T-cell (primary cell): ENCODE data around the gene EIF2S1. TPM values are rescaled to one million over a fixed set of nuclear protein-coding genes. Genes with fewer than 3 reads are reported as not detected.
A peak's percentile ranks its signal among the peaks of the same experiment; 100 is the strongest.
"Not testable (repeated sequence)": the region's sequence is repeated elsewhere in the genome, so short reads cannot be mapped to it uniquely, and the experiment has no call there.

Source experiments
- ATAC-seq, 4 experiments: fragments of 200-7000 bp in 3 of 4; fragments of 150-1000 bp in 1 of 4; cut with Tn5 transposase; replicated peaks in 1 of 4; 1 replicate in 3 of 4; 2 replicates in 1 of 4; pipeline ENCODE4 v1.10.0; 2021; ENCODE audit warnings: moderate library complexity in 3 of 4, mild to moderate bottlenecking in 2 of 4, moderate number of reproducible peaks in 1 of 4
- CTCF ChIA-PET, 2 donors: fragments of 300-600 bp; sonication (Branson Sonifier 250); formaldehyde crosslinking; loops; one replicate each; lab custom pipeline; 2022; ENCODE audit warnings: antibody characterized with exemption in 2 of 2; lab: Charles Lee
- POLR2A ChIA-PET, 2 donors: fragments of 300-600 bp; sonication (Branson Sonifier 250); formaldehyde crosslinking; loops; one replicate each; lab custom pipeline; 2022; ENCODE audit warnings: antibody characterized with exemption in 2 of 2; lab: Charles Lee
- DNase-seq, 35 experiments: peaks; one replicate each; pipeline versions ENCODE4 v3.0.0 to v3.0.0-alpha.2; 2013 to 2023
- H3K27ac ChIP-seq: one replicate; pipeline ENCODE4 v1.5.1; 2013; ENCODE audit warnings: low read length
- H3K27me3 ChIP-seq, 2 experiments: replicated peaks in 1 of 2; 1 replicate in 1 of 2; 2 replicates in 1 of 2; pipeline versions ENCODE4 v1.6.1 to v1.7.0; 2013; ENCODE audit warnings: low read length in 1 of 2, mixed read lengths in 1 of 2; ENCODE audit not compliant: control insufficient read depth in 2 of 2, insufficient read depth in 2 of 2; ENCODE audit errors: extremely low read depth in 1 of 2
- H3K36me3 ChIP-seq, 2 donors: 1 replicate in 1 of 2; 2 replicates in 1 of 2; pipeline versions ENCODE4 v1.6.1 to v1.7.0; 2013; ENCODE audit warnings: low read length in 1 of 2; ENCODE audit not compliant: control insufficient read depth in 2 of 2, insufficient read depth in 1 of 2; ENCODE audit errors: extremely low read depth in 1 of 2
- H3K4me1 ChIP-seq, 2 experiments: 1 replicate in 1 of 2; 2 replicates in 1 of 2; pipeline versions ENCODE4 v1.6.1 to v1.7.0; 2013; ENCODE audit warnings: low read length in 2 of 2, mixed read lengths in 1 of 2; ENCODE audit not compliant: insufficient read depth in 2 of 2, control insufficient read depth in 1 of 2; ENCODE audit errors: extremely low read depth in 1 of 2
- H3K4me3 ChIP-seq, 2 donors: 1 replicate in 1 of 2; 2 replicates in 1 of 2; pipeline versions ENCODE4 v1.5.1 to v1.7.0; 2013; ENCODE audit warnings: mild to moderate bottlenecking in 2 of 2, low read length in 1 of 2, moderate library complexity in 1 of 2; ENCODE audit not compliant: control insufficient read depth in 1 of 2; ENCODE audit errors: extremely low read depth in 1 of 2
- H3K9me3 ChIP-seq: 2 replicates; pipeline ENCODE4 v1.7.0; 2013
- H3K27ac Mint-ChIP-seq, 2 donors: one replicate each; pipeline ENCODE4 v1.8.0; 2020 to 2021; ENCODE audit warnings: mild to moderate bottlenecking in 2 of 2, mixed read lengths in 2 of 2
- H3K27me3 Mint-ChIP-seq, 2 donors: one replicate each; pipeline ENCODE4 v1.8.0; 2021 to 2022; ENCODE audit warnings: mixed read lengths in 2 of 2
- H3K36me3 Mint-ChIP-seq: one replicate; pipeline ENCODE4 v1.8.0; 2021; ENCODE audit warnings: mixed read lengths
- H3K4me1 Mint-ChIP-seq, 3 donors: one replicate each; pipeline ENCODE4 v1.8.0; 2020 to 2022; ENCODE audit warnings: mixed read lengths in 3 of 3, mild to moderate bottlenecking in 1 of 3
- H3K4me3 Mint-ChIP-seq, 3 donors: one replicate each; pipeline ENCODE4 v1.8.0; 2020 to 2022; ENCODE audit warnings: mild to moderate bottlenecking in 3 of 3, mixed read lengths in 3 of 3, moderate library complexity in 3 of 3
- H3K9me3 Mint-ChIP-seq, 3 donors: one replicate each; pipeline ENCODE4 v1.8.0; 2020 to 2022; ENCODE audit warnings: mixed read lengths in 3 of 3
- WGBS: methylation state at CpG from one replicate; pipeline ENCODE4 v1.1.5; 2013; ENCODE audit warnings: missing lambda C conversion rate; ENCODE audit not compliant: insufficient coverage; 5-methylcytosine and 5-hydroxymethylcytosine counted together
- total RNA-seq, 35 experiments: library from RNA in 6 of 35; stranded (reverse) in 6 of 35; fragments of 120-200 nt in 1 of 35; gene quantifications; one replicate each; pipeline versions ENCODE4 v1.2.1 to v1.2.4 and lab custom pipeline; 2013 to 2026

Gene EIF2S1
- total RNA-seq (10 to 100 TPM; 38.8 to 66.0 (median 57.0) TPM), total RNA-seq (lab: John Stamatoyannopoulos, UW) (49.8 to 407 (median 80.2) reads per million in 29 experiments)
- 68.5 TPM for total RNA-seq (2013)

DNA sequence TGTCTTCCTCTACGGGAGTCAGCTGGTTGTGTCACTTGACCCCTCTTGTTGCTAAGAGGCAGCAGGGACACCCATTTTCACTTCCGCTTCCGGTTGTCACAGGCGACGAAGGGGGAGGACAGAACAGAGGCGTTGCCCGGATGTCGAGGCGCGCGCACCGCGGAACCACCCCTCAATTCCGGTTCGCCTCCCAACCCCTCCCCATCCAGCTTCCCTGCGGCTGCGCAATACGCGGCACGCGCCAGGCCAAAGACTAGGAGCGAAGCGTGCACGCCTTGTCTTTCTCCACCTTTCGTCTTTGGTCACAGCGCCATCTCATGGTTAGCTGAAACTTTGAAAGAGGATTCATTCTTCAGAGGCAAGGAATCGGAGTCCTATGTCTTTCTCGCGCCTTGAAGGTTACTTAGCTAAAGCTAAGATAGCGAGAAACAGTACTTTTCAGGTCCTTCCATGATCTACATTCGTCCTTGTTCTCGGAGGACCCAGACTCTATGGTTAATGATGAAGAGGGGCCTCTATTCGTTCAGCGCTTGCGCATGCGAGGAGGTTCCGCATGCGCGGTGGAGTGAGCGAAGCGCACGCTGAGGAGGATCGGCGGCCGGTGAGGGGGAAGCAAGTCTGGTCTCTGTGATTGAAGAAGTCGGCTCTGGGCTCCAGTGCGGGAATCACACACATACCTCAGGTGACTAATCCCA, at the start of gene EIF2S1, which contains the start of gene ATP6V1D:
TSS of gene EIF2S1 (plus strand) at position 554 of the 695 bp plus-strand sequence. CDS start 4,440 bp downstream, outside the sequence.
TSS of gene ATP6V1D (minus strand) at position 30 of the 695 bp plus-strand sequence. CDS start 106 bp downstream, outside the sequence.
- CTCF ChIA-PET, result interaction anchor here (0.6 to 1.6 kb wide), 15 partner anchors 9 to 1433 kb away, joined by 3 to 10 read pairs (median 4); partner anchors contain the start of genes ARG2 (in 1 of the 2), GPHN (in 1 of the 2), PALS1 (in 1 of the 2) and PIGH (in 1 of the 2)
- DNase-seq (peak; percentile 95 to 100 (median 99)), ATAC-seq (peak; percentile 88 to 96 (median 94))
- H3K4me1 ChIP-seq, result peaks cover 26 to 37% of the 10 kb centered on the region in 2 experiments
- POLR2A ChIA-PET, result interaction anchor here in 1 of 2 donors (0.7 kb wide), 1 partner anchor 852 kb away, joined by 3 read pairs; no protein-coding TSS in a partner anchor
- no peaks in the 10 kb centered on the region for H3K27me3 ChIP-seq
- H3K9me3 ChIP-seq, result no peaks in the 10 kb centered on the region
- peaks cover 78 to 85% (median 83%) of the 10 kb centered on the region in 3 donors for H3K4me1 Mint-ChIP-seq
- under 1% methylated on average over 32 of the region's 47 CpGs for WGBS
- H3K27me3 Mint-ChIP-seq, result no peaks in the 10 kb centered on the region
- peaks cover 10% of the 10 kb centered on the region for H3K36me3 Mint-ChIP-seq
- peak within 1 kb of the TSS; percentile 95 to 97 for H3K27ac Mint-ChIP-seq
- peak within 1 kb of the TSS; percentile 92 to 99 (median 97) for H3K4me3 Mint-ChIP-seq
- peaks cover 6% of the 10 kb centered on the region in 2 donors for H3K36me3 ChIP-seq
- peak within 1 kb of the TSS; percentile 97 to 99 for H3K4me3 ChIP-seq
- H3K9me3 Mint-ChIP-seq, result no peaks in the 10 kb centered on the region
- peak within 1 kb of the TSS; percentile 94 for H3K27ac ChIP-seq

DNA sequence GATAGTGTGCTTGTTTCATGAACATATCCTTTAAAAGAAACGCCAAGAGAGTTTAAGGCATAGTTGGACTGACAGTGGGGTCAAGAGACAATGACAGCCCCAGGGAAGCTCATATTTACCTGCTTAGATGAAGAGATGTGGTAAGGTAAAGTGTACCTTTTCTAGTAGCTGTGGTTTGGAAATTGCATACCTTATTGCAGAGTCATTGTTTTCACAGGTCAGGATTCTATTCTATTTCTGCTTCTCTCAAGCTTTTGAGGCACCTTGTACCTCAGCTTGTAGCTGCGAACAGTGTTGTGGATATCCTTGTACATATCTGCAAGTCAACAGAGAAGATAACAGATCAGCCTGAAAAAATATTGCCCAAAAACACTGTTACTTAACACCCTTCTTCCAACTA, 48.3 kb upstream of the EIF2S1 start:
- no peaks in the 10 kb centered on the region for H3K4me1 ChIP-seq
- H3K36me3 ChIP-seq, result peaks cover 0 to 11% of the 10 kb centered on the region in 2 donors
- no peak overlapping the region for H3K4me3 Mint-ChIP-seq
- no peak overlapping the region for H3K4me3 ChIP-seq
- H3K36me3 Mint-ChIP-seq, result peaks cover 34% of the 10 kb centered on the region
- no peak overlapping the region for H3K27ac Mint-ChIP-seq
- H3K9me3 ChIP-seq, result no peaks in the 10 kb centered on the region
- ChIA-PET POLR2A (no interaction called here), CTCF (no interaction called here)
- H3K9me3 Mint-ChIP-seq, result no peaks in the 10 kb centered on the region
- no peak overlapping the region for H3K27ac ChIP-seq
- H3K27me3 Mint-ChIP-seq, result no peaks in the 10 kb centered on the region
- ATAC-seq (no peak), DNase-seq (no peak)
- H3K27me3 ChIP-seq, result no peaks in the 10 kb centered on the region
- H3K4me1 Mint-ChIP-seq, result no peaks in the 10 kb centered on the region
- WGBS, result 94% methylated on average over 2 of the region's 2 CpGs

DNA sequence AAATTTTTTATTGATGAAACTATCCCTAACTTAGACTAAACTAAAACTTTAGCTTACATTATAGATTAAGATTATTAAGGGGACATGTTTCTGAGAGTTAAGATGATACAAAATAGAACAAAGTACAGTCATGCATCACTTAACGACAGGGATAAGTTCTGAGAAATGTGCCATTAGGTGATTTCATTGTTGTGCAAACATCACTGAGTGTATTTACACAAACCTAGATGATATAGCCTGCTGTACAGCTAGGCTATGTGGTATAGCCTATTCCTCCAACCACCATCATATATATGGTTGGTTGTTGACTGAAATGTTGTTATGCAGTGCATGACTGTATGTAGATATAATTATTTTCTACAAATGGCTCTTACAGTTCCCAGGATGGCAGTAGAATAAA, 47.0 kb upstream of the EIF2S1 start:
- H3K4me3 ChIP-seq, result no peak overlapping the region
- H3K27ac ChIP-seq, result no peak overlapping the region
- H3K4me1 ChIP-seq, result no peaks in the 10 kb centered on the region
- CTCF ChIA-PET, result interaction anchor here in 1 of 2 donors (0.7 kb wide), 1 partner anchor 953 kb away, joined by 3 read pairs; no protein-coding TSS in a partner anchor
- Mint-ChIP-seq H3K4me3 (no peak overlapping the region), H3K9me3 (no peaks in the 10 kb centered on the region), H3K27me3 (no peaks in the 10 kb centered on the region), H3K27ac (no peak overlapping the region), H3K36me3 (peaks cover 29% of the 10 kb centered on the region), H3K4me1 (no peaks in the 10 kb centered on the region)
- no peaks in the 10 kb centered on the region for H3K27me3 ChIP-seq
- ATAC-seq, result no peak
- POLR2A ChIA-PET, result no interaction called here
- DNase-seq, result no peak
- WGBS, result no CpG with 5 or more reads among the region's 1 CpG
- H3K36me3 ChIP-seq, result peaks cover 0 to 14% of the 10 kb centered on the region in 2 donors
- no peaks in the 10 kb centered on the region for H3K9me3 ChIP-seq

DNA sequence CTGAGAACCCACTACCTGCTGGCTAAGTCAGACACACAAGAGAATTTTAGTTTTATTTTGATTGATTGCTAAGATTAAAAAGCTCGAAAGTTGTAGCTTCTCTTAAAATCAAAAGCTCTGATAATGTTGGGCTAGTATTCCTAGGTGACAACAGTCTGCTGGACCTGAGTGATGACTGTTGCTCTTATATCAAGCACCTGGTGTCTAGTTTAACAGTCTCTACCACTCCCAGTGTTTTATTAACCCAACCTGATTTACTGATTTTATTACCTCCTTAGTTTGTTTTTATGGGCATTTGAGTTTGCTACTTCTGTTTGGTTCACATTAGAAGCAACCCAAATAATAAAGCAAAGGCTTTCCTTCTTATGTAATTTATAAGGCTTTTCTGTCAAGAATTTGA, 42.3 kb upstream of the EIF2S1 start:
- H3K9me3 Mint-ChIP-seq, result no peaks in the 10 kb centered on the region
- DNase-seq (no peak), ATAC-seq (no peak)
- Histone ChIP-seq H3K27ac (no peak overlapping the region), H3K36me3 (peaks cover 3 to 12% of the 10 kb centered on the region in 2 donors), H3K9me3 (no peaks in the 10 kb centered on the region), H3K4me1 (no peaks in the 10 kb centered on the region), H3K4me3 (no peak overlapping the region), H3K27me3 (no peaks in the 10 kb centered on the region)
- ChIA-PET POLR2A (no interaction called here), CTCF (no interaction called here)
- H3K4me3 Mint-ChIP-seq, result no peak overlapping the region
- no peak overlapping the region for H3K27ac Mint-ChIP-seq
- H3K27me3 Mint-ChIP-seq, result no peaks in the 10 kb centered on the region
- no peaks in the 10 kb centered on the region for H3K4me1 Mint-ChIP-seq
- H3K36me3 Mint-ChIP-seq, result peaks cover 17% of the 10 kb centered on the region
- no CpG with 5 or more reads among the region's 1 CpG for WGBS

DNA sequence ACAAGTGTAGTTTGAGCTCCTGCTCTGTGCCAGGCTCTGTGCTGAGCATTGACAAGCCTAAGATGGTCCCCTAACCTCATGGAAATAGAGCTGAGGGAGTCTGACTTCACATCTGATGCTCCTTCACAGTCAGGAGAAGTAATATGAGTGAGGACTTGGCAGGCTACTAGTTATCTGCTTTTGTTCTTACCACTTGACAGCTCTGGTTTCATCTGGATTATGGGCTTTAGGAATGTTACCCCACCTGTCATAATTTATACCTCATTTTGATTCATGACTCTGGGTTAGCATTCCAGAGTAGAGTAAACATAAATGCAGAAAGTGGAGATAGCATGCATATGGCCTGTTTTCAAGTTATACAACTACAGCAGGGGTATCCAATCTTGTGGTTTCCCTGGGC, 41.0 kb upstream of the EIF2S1 start:
- Mint-ChIP-seq H3K4me3 (no peak overlapping the region), H3K4me1 (no peaks in the 10 kb centered on the region), H3K9me3 (no peaks in the 10 kb centered on the region), H3K36me3 (peaks cover 16% of the 10 kb centered on the region), H3K27ac (no peak overlapping the region), H3K27me3 (no peaks in the 10 kb centered on the region)
- no peak for DNase-seq
- no peaks in the 10 kb centered on the region for H3K4me1 ChIP-seq
- no peak overlapping the region for H3K4me3 ChIP-seq
- no peak for ATAC-seq
- POLR2A ChIA-PET, result interaction anchor here in 1 of 2 donors (0.6 kb wide), 2 partner anchors 32 to 1496 kb away, joined by 3 to 4 read pairs; no protein-coding TSS in a partner anchor
- no peaks in the 10 kb centered on the region for H3K9me3 ChIP-seq
- no peak overlapping the region for H3K27ac ChIP-seq
- H3K36me3 ChIP-seq, result peaks cover 3 to 8% of the 10 kb centered on the region in 2 donors
- CTCF ChIA-PET, result interaction anchor here (0.5 to 0.6 kb wide), 3 partner anchors 118 to 936 kb away, joined by 3 to 4 read pairs (median 4); no protein-coding TSS in a partner anchor
- H3K27me3 ChIP-seq, result no peaks in the 10 kb centered on the region

DNA sequence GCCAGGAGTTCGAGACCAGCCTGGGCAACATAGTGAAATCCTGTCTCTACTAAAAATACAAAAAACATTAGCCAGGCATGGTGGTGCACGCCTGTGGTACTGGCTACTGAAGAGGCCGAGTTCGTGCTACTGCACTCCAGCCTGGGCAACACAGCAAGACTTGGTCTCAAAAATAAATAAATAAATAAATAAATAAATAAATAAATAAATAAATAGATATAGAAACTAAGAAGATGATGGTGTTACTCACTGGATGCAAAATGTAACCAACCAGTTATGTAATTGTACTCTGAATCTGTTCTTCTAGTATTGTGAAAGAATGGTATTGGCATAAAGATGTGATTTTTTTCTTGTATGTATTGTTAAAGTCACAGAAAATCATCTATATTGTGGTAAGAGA, 30.5 kb upstream of the EIF2S1 start:
- H3K27ac ChIP-seq, POLR2A ChIA-PET, H3K4me1 ChIP-seq, H3K9me3 Mint-ChIP-seq, H3K27me3 ChIP-seq, H3K4me3 Mint-ChIP-seq, CTCF ChIA-PET, H3K27ac Mint-ChIP-seq, H3K9me3 ChIP-seq, H3K4me1 Mint-ChIP-seq, DNase-seq, H3K27me3 Mint-ChIP-seq, H3K4me3 ChIP-seq, ATAC-seq: not testable (repeated sequence)
- WGBS, result 100% methylated on average over 1 of the region's 4 CpGs
- H3K36me3 ChIP-seq, result peaks cover 2 to 23% of the 10 kb centered on the region in 2 donors
- H3K36me3 Mint-ChIP-seq, result peaks cover 45% of the 10 kb centered on the region
